GM21717 (cell line): Measurements from ENCODE around the gene CD300H.

Experiments used
- ATAC-seq: cut with Tn5 transposase; IDR thresholded peaks from one replicate; pipeline ENCODE4 v1.9.1; 2021; ENCODE audit warnings: mild to moderate bottlenecking, moderate library complexity; ENCODE audit not compliant: unreplicated experiment

CD300H gene

DNA sequence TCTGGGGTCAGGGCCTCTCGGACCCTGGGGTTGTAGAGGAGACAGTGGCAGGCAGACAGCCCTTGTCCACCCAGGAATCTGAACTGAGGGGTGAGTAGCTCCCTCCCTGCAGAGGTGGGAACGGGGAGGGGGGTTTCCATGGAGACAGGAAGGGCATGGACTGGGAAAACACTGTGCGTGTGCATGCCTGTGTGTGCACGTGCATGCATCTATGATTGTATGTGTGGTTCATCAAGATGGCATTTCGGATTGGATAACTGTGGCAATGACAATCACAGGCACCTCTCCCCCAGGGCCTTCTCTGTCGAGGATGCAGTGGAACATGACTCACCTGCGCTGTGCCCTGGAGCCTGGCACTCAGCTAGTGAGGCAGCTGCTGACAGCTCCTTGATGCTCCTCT lies 15.3 kb downstream of the CD300H start:
- ATAC-seq = no peak

DNA sequence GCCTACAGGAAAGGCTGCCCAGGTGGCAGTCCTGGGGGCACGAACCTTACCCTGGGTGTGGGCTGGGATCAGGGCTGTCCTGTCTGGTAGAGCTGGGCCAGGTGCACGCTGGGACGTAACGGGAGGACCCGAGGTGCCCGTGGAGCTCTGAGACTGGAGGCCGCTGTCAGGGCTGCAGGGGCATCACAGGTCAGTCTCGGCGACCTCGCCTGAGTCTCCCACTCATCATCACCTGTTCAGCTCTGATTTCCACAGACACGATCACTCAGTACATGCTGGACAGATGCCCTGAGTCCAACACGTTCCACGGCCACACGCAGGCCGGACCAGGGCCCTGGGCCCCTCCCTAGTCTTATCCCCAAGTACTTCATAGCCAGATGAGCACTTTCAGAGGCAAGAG lies 16.7 kb downstream of the CD300H start:
- no peak for ATAC-seq

DNA sequence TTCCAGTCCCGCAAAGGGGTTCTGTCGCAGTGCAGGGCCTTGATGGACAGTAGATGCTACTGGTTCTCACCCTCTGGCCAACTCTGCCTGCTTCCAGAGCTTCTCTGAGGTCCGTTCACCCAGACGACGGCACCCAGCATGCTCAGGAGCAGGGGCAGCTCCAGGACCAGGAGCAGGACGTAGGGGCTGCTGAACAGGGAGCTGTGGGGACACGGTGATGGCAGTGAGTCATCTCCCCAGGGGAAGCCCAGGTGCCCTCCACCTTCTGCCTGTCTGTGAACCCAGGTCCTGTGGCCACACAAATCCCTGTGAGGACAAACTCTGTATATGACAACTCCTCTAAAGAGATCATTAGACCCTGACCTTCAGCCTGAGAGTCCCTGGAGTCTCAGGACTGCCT lies 18.0 kb downstream of the CD300H start:
- ATAC-seq = no peak

DNA sequence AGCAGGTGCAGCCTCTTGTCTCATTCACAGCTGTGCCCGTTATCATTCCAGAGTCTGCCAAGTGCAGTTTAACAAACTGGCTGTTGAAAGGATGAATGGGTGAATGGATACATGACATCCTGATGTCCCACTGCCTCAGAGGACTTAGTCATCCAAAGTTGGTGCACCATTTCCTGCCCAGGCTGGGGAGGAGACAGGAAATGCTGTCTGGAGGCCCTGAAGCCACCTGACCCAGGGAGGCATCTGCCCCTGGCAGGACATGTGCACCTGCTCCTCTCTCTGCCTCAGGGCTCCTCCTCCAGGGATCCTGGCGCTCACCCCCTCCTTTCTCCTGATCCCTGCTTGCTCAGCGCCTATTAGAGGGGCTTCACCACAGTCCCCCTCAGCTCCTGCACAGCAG lies 19.6 kb downstream of the CD300H start:
- ATAC-seq = no peak

GRCh38 chr17:74547264-74547663 lies 20.0 kb downstream of the CD300H start:
- no peak for ATAC-seq

- ATAC-seq = no peak
These were observed 20.7 kb downstream of the CD300H start for GRCh38 chr17:74546586-74546985.

- ATAC-seq = no peak
These were observed 21.5 kb downstream of the CD300H start, which contains the start of gene CD300C for GRCh38 chr17:74545843-74546230. Gene CD300C, minus strand, starts transcription at chr17:74546115. Its CDS starts 333 bp downstream, at chr17:74545782.

DNA sequence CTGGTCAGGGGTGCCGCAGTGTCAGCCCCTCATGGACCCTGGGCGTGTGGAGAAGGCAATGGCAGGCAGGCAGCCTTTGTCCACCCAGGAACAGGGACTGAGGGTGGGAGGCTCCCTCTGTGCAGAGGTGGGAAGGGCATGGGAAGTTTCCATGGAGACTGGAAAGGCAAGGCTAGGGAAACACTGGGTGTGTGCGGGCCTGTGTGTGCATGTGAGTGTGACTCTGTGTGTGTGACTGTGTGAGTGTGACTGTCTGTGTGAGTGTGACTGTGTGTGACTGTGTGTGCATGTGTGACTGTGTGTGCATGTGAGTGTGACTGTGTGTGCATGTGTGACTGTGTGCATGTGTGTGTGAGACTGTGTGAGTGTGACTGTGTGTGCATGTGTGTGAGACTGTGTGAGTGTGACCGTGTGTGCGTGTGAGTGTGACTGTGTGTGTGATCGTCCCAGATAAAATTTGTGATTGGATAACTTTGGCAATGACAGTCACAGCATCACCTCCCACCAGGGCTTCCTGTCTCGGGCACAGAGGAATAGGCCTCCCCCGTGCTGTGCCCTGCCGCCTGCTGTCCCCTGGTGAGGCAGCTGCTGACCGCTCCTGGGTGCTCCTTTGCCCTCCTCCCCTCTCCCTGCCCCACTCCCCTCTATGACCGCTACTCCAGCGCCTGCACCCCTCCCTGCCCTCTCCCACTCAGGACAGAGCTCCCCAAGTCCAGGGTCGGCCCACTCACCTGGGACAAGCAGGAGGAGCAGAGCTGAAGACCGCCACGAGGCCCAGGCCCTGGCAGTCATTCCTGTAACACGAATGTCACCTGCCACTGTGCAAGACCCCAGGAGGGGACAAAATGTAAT lies 22.1 kb downstream of the CD300H start:
- ATAC-seq = no peak

DNA sequence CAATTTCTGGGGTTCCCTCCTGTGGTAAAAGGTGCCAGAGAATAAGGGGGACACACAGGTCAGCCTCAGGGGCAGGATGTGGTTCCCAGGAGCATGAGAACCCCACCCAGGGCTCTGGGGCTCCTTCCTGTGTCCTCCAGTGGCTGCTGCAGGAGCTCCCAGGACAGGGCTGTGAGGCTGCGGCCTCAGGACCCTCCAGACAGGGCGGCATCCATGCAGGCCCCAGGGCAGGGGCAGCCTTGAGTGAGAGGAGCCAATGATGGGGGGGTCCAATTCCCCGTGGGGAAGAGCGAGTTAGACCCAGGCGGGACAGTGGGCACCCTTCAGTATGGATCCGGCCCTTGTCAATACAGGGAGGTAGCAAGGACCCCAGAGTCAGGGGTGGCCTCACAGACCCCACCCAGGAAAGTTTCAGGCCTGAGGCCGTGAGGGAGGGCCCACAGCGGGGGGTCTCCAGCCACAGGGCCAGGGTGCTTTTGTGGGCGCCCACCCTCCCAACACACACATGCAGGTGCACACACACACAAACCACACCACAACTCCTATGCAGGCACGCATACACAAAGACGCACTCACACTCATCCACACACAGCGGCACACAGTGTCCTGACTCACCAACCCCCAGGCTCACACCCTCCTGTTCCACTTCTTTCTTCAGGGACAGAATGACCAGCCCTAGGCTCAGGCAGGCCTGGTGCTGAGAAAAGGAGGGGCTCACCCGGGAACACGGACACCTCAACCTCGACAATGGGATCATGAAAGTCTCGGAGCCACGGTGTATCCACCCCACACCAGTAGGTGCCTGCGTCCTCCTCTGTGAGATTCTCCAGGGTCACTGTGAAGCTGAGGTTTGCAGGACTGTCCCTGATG lies 23.2 kb downstream of the CD300H start:
- ATAC-seq = no peak

GRCh38 chr17:74543406-74543805 lies 23.9 kb downstream of the CD300H start:
- no peak for ATAC-seq

DNA sequence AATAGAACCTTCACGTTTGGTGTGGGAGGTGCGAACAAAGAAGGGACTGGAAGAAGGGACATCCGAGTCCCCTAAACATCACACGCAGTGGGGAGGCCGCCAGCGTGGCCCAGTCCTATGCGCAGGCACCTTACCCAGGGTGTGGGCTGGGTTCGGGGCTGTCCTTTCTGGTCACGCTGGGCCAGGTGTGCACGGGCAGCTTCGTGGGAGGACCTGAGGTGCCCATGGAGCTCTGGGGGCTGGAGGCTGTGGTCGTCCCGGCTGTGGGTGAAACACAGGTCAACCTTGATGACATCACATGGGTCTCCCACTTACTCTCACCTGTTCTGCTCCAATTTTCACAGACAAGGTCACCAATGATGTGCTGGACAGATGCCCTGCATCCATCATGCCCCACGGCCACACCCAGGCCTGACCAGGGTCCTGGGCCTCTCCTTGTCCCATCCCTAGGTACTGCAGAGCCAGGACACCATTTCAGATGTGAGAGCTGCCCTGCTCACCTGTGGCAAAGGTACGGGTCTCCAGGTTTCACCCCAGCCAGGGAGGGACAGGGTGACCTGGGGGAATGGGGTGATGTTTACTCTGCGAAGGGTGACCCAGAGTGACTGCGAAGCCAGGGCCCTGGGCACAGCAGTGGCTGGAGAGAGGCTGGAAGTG lies 24.5 kb downstream of the CD300H start:
- ATAC-seq = no peak

GRCh38 chr17:74542166-74542565 lies 25.1 kb downstream of the CD300H start:
- ATAC-seq = no peak

GRCh38 chr17:74541176-74542111 lies 25.9 kb downstream of the CD300H start:
- no peak for ATAC-seq

GRCh38 chr17:74539281-74539820 lies 28.0 kb downstream of the CD300H start:
- ATAC-seq = no peak

DNA sequence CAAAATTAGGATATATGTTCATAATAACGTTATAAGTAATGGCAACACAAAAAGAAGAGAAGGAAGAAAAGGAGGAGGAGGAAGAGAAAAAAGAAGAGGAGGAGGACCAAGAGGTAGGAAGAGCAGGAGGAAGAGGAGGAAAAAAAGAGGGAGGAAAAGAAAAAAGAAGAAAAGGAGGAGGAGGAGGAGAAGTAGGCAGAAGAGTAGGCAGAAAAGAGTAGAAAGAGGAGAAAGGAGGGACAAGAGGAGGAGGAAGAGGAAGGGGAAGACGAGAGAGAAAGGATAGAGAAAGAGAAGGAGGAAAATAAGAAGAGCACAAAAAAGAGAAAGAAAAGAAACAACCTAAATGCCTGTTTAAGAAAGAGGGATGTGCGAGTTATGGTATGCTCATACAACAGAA lies 30.4 kb downstream of the CD300H start:
- ATAC-seq = no peak

GRCh38 chr17:74532115-74532514 lies 35.2 kb downstream of the CD300H start:
- no peak for ATAC-seq

- no peak for ATAC-seq
These were observed 36.0 kb downstream of the CD300H start, which contains the start of gene CD300LB for GRCh38 chr17:74531231-74531761. Gene CD300LB, minus strand, starts transcription at chr17:74531475. Its CDS starts 125 bp downstream, at chr17:74531350.

GRCh38 chr17:74530831-74531150 lies 36.5 kb downstream of the CD300H start:
- no peak for ATAC-seq

- no peak for ATAC-seq
These were observed 38.1 kb downstream of the CD300H start for GRCh38 chr17:74529243-74529642.
